HAP-1 (cell line): ENCODE data around the gene KCNH2.

Source experiments
- DNase-seq, 2 experiments: peaks; one replicate each; pipeline ENCODE4 v3.0.0-alpha.2; 2016 to 2020; ENCODE audit warnings: low spot score in 2 of 2
- H3K27me3 ChIP-seq: fragments of 250-450 bp; sonication (Bioruptor Pico); 2 replicates; pipeline ENCODE4 v1.5.1; 2020; ENCODE audit warnings: low read depth, mild to moderate bottlenecking, moderate library complexity
- H3K36me3 ChIP-seq: fragments of 250-450 bp; sonication (Bioruptor Pico); replicated peaks from 2 replicates; pipeline ENCODE4 v1.5.1; 2020; ENCODE audit warnings: mild to moderate bottlenecking
- H3K4me1 ChIP-seq: fragments of 250-450 bp; sonication (Bioruptor Pico); 2 replicates; pipeline ENCODE4 v1.5.1; 2020; ENCODE audit warnings: mild to moderate bottlenecking
- H3K4me3 ChIP-seq: fragments of 250-450 bp; sonication (Bioruptor Pico); 2 replicates; pipeline ENCODE4 v1.5.1; 2020; ENCODE audit warnings: mild to moderate bottlenecking, moderate library complexity
- H3K9me3 ChIP-seq: fragments of 250-450 bp; sonication (Bioruptor Pico); 2 replicates; pipeline ENCODE4 v1.5.1; 2020; ENCODE audit warnings: mild to moderate bottlenecking, moderate library complexity
- in situ Hi-C: fragments of 300-500 bp; cut with MboI; formaldehyde crosslinking; loops from 3 replicates; pipeline ENCODE4 v1.14.3; 2020; ENCODE audit warnings: low sequenced_read_pairs, inconsistent platforms, mixed read lengths

KCNH2 gene

DNA sequence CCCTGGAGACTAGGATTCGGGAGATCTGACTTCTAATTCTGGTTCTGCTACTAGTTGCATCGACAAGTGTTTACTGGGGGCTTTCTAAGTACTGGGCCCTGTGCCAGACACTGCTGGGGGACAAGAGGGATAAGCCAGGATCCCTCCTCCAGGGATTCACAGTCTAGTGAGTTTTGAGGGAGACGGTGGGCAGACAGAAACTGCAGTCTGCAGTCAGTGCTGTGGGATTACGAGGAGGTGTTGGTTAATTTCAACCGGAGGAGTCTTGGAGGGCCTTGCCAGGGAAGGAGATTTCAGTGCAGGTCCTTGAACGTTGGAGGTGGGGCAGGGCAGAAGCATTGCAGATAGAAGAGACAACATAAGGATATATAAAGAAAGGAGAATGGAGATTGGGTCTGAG, 3.5 kb upstream of the KCNH2 start:
- peaks cover 15% of the 10 kb centered on the region for H3K4me1 ChIP-seq
- H3K36me3 ChIP-seq, result no peaks in the 10 kb centered on the region
- no peaks in the 10 kb centered on the region for H3K9me3 ChIP-seq
- DNase-seq, result no peak
- H3K4me3 ChIP-seq, result no peak overlapping the region
- H3K27me3 ChIP-seq, result peaks cover 40% of the 10 kb centered on the region
- in situ Hi-C loops, result loop anchor here (10.0 kb wide), 1 partner anchor 537 kb away; no protein-coding TSS in a partner anchor

GRCh38 chr7:150980663-150981062, 2.5 kb upstream of the KCNH2 start:
- H3K9me3 ChIP-seq, result no peaks in the 10 kb centered on the region
- peaks cover 24% of the 10 kb centered on the region for H3K4me1 ChIP-seq
- in situ Hi-C loops, result loop anchor here (10.0 kb wide), 1 partner anchor 536 kb away; no protein-coding TSS in a partner anchor
- DNase-seq, result no peak
- H3K27me3 ChIP-seq, result peaks cover 40% of the 10 kb centered on the region
- no peaks in the 10 kb centered on the region; the same call in none of the 2 replicates for H3K36me3 ChIP-seq
- no peak overlapping the region for H3K4me3 ChIP-seq

DNA sequence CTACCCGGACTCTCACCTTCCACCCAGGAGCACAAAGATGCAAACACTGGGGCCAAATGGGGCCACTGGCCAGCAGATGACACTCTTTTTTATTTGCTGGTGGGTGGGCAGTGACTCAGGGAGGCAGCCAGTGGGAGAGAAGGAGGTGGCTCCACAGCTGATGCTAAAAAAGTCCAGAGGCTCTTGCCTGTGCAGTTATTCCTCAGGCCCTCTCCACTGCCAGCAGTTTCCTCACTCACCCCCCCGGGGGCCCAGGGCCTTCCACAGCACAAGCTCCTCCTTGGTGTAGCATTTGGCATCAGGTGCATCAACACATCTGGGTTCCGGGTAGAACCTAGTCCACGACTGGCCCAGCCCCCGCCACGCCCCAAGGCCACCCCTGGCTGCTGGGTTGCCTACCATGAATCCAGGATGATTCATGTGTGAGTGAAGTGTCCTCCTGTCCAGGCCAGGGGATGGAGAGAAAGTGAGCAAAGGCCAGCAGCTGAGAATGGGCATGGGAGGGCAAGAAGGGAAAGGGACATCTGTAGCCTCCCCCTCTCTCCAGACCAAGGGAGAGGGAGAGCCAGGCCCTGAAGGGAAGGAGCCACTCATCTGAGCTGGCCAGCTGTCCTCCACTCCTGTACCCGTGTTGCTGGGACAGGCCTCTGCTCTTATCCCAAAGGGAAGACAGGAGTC, 1.7 kb upstream of the KCNH2 start:
- in situ Hi-C loops, result loop anchor here (10.0 kb wide), 1 partner anchor 535 kb away; no protein-coding TSS in a partner anchor
- no peak overlapping the region for H3K4me3 ChIP-seq
- peaks cover 29% of the 10 kb centered on the region for H3K4me1 ChIP-seq
- peaks cover 40% of the 10 kb centered on the region for H3K27me3 ChIP-seq
- no peak for DNase-seq
- no peaks in the 10 kb centered on the region; the same call in none of the 2 replicates for H3K36me3 ChIP-seq
- no peaks in the 10 kb centered on the region for H3K9me3 ChIP-seq

GRCh38 chr7:150977382-150978125, 567 bp downstream of the KCNH2 start:
- in situ Hi-C loops, result no loop called here
- DNase-seq, result peak in 1 of 2 experiments; percentile 58

GRCh38 chr7:150976529-150977381, 1.4 kb downstream of the KCNH2 start:
- H3K4me1 ChIP-seq, result peaks cover 31% of the 10 kb centered on the region
- no peaks in the 10 kb centered on the region; the same call in none of the 2 replicates for H3K36me3 ChIP-seq
- in situ Hi-C loops, result no loop called here
- DNase-seq, result peak; percentile 15 to 72
- H3K27me3 ChIP-seq, result peaks cover 24% of the 10 kb centered on the region
- H3K4me3 ChIP-seq, result peak overlapping the region; percentile 36
- H3K9me3 ChIP-seq, result no peaks in the 10 kb centered on the region

More at GRCh38 chr7:150977382-150978125, 567 bp downstream of the KCNH2 start:
- Histone ChIP-seq H3K4me3 (peak overlapping the region; percentile 36), H3K36me3 (no peaks in the 10 kb centered on the region; the same call in none of the 2 replicates), H3K9me3 (no peaks in the 10 kb centered on the region), H3K27me3 (peaks cover 28% of the 10 kb centered on the region), H3K4me1 (peaks cover 31% of the 10 kb centered on the region)

DNA sequence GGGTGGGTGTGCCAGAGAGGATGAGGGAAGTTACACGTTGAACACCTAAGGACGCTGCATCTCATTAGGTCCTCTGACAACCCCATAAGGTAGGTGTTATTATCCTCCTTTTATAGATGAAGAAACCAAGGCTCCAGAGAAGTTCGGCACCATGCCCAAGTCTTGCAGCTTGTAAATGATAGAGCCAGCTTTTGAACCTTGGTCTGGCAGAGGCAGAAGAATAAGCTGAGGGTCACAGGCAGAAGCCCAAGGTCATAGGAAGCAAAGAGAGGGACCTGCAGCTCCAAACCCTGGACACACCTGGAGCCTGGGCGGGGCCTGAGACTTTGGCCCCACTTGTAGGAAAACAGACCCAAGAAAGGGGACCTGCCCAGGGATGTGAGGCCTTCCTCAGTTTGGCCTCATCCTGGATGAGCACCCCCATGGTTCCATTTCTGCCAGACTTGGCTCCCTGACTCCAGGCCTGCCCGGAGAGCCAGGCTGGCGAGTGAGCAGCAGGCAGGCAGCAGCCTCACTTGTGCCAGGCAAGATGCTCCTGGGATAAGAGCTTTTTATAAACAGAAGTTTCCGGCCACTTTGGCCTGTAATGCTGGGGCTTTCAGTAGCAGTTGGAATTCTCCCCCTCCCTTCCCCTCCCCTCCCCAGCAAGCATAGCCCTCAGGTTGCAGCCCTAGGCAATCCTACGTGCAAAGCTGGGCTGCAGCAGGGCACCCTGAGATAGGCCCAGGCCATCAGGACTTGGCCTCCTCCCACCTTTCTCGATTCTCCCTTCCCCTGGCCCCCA, 2.4 kb downstream of the KCNH2 start:
- peaks cover 31% of the 10 kb centered on the region for H3K4me1 ChIP-seq
- peaks cover 14% of the 10 kb centered on the region for H3K27me3 ChIP-seq
- DNase-seq, result no peak
- H3K9me3 ChIP-seq, result no peaks in the 10 kb centered on the region
- peak overlapping the region; percentile 50 for H3K4me3 ChIP-seq
- in situ Hi-C loops, result no loop called here
- no peaks in the 10 kb centered on the region; the same call in none of the 2 replicates for H3K36me3 ChIP-seq

GRCh38 chr7:150974468-150975391, 3.4 kb downstream of the KCNH2 start:
- Histone ChIP-seq H3K4me1 (peaks cover 31% of the 10 kb centered on the region), H3K27me3 (peaks cover 4% of the 10 kb centered on the region), H3K9me3 (no peaks in the 10 kb centered on the region), H3K4me3 (peak overlapping the region; percentile 50), H3K36me3 (no peaks in the 10 kb centered on the region; the same call in none of the 2 replicates)
- in situ Hi-C loops, result no loop called here
- peak in 1 of 2 experiments; percentile 79 for DNase-seq

DNA sequence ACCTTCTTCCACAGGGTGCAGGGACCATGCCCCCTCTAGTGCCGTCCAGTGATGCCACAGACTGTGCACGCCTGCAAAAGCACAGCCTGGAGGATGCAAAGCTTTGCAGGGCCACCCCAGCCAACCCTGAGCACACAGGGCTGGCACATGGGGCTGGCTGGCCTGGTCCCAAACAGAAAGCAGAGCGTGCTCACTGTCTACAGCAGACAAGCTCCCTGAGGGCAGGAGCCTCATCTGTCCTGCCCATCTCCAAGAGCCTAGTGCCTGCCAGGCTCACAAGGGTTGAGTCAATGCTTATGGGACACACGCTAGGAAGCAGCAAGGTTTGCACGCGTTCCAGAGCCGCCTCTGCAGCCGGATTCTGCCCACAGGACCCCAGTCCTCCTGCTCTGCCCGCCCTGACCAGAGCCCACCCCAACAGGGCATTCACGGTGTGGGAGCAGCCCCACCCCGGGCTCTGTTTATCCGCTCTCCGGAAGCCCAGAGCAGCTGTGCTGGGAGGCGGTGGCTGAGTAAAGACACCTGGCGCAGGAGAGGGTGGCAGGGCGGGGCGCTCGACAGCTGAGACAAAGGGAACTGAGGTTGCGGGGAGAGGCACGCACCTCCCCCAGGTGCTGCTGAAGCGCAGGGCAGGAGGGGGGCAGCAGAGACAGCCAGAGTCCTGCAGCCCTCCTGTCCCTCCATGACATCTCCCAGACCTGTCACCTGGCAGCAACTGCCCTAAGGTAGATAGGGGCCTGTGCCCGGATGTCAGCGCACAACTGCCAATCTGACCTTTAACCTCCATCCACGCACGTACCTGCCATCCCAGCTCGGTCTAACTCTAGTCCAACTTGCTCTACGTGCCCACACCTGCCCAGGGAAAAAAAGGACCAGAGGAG, 4.3 kb downstream of the KCNH2 start:
- in situ Hi-C loops, result no loop called here
- H3K4me1 ChIP-seq, result peaks cover 28% of the 10 kb centered on the region

GRCh38 chr7:150972741-150973140, 5.4 kb downstream of the KCNH2 start:
- in situ Hi-C loops, result no loop called here
- DNase-seq, result no peak
- Histone ChIP-seq H3K4me1 (peaks cover 23% of the 10 kb centered on the region), H3K9me3 (no peaks in the 10 kb centered on the region), H3K36me3 (no peaks in the 10 kb centered on the region; the same call in none of the 2 replicates), H3K4me3 (no peak overlapping the region), H3K27me3 (no peaks in the 10 kb centered on the region)

More for the DNA sequence above, 4.3 kb downstream of the KCNH2 start:
- H3K36me3 ChIP-seq, result no peaks in the 10 kb centered on the region; the same call in none of the 2 replicates
- H3K4me3 ChIP-seq, result no peak overlapping the region
- H3K27me3 ChIP-seq, result no peaks in the 10 kb centered on the region
- H3K9me3 ChIP-seq, result no peaks in the 10 kb centered on the region
- no peak for DNase-seq

DNA sequence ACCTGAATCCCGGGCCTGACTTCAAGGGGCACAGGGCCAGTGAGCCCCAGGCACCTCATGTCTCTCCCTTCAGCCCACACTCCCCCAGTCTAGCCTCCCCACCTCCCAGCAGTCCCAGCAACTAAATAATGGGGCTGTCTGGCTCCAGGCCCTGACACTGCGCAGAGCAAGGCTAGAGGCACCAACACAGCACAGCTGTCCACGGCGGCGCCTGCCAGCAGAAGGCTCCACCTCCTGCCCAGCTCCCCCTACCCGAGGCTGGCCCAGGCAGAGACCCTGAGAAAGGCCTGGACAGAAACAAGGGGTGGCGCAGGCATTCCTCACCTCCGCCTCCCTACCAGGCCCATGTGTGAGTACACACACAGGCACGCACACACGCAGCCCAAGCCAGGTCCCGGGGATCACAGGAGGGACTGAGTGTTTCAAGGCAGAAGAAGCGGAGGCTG, 6.1 kb downstream of the KCNH2 start:
- Histone ChIP-seq H3K4me3 (no peak overlapping the region), H3K4me1 (peaks cover 20% of the 10 kb centered on the region), H3K36me3 (no peaks in the 10 kb centered on the region; the same call in none of the 2 replicates), H3K27me3 (no peaks in the 10 kb centered on the region), H3K9me3 (no peaks in the 10 kb centered on the region)
- DNase-seq, result no peak
- in situ Hi-C loops, result no loop called here

- no peak for DNase-seq
- in situ Hi-C loops, result no loop called here
- Histone ChIP-seq H3K36me3 (no peaks in the 10 kb centered on the region; the same call in none of the 2 replicates), H3K27me3 (no peaks in the 10 kb centered on the region), H3K4me3 (no peak overlapping the region), H3K4me1 (peaks cover 15% of the 10 kb centered on the region), H3K9me3 (no peaks in the 10 kb centered on the region)
Measured at GRCh38 chr7:150971242-150972022, 6.7 kb downstream of the KCNH2 start.
